B cell (primary cell): ENCODE results near the gene ARHGDIG. TPM values are rescaled to one million over a fixed set of nuclear protein-coding genes. Genes with fewer than 3 reads are reported as not detected.
A peak's percentile ranks its signal among the peaks of the same experiment; 100 is the strongest.

Source experiments
- ATAC-seq: fragments of 200-7000 bp; cut with Tn5 transposase; one replicate; pipeline ENCODE4 v1.10.0; 2021; ENCODE audit warnings: low read depth, mild to moderate bottlenecking, moderate number of reproducible peaks, moderate library complexity
- CTCF ChIA-PET: fragments of 350-600 bp; sonication (Branson Sonifier 250); formaldehyde crosslinking; loops from one replicate; lab custom pipeline; 2021; ENCODE audit warnings: antibody characterized with exemption, inconsistent platforms; lab: Charles Lee
- POLR2A ChIA-PET: fragments of 350-600 bp; sonication (Branson Sonifier 250); formaldehyde crosslinking; loops from one replicate; lab custom pipeline; 2021; ENCODE audit warnings: antibody characterized with exemption; lab: Charles Lee
- DNase-seq: peaks from one replicate; pipeline ENCODE4 v3.0.0; 2013
- H2AFZ ChIP-seq: 2 replicates; pipeline ENCODE4 v1.6.1; 2012; ENCODE audit warnings: mild to moderate bottlenecking, low read depth, low read length; ENCODE audit not compliant: insufficient read depth, poor library complexity, severe bottlenecking
- H3K27ac ChIP-seq, 2 donors: 1 replicate in 1 of 2; 2 replicates in 1 of 2; pipeline ENCODE4 v1.5.1; 2012 to 2013; ENCODE audit warnings: low read length in 2 of 2, mild to moderate bottlenecking in 2 of 2, moderate library complexity in 1 of 2
- H3K27me3 ChIP-seq, 4 experiments: fragments of 200-600 bp in 1 of 4; sonication (generic) in 1 of 4; replicated peaks in 1 of 4; 1 replicate in 2 of 4; 2 replicates in 2 of 4; pipeline versions ENCODE4 v1.6.1 to v1.7.0; 2013 to 2016; ENCODE audit warnings: low read length in 3 of 4, mild to moderate bottlenecking in 2 of 4, mixed read lengths in 1 of 4, moderate library complexity in 1 of 4; ENCODE audit not compliant: insufficient read depth in 4 of 4, control insufficient read depth in 3 of 4; ENCODE audit errors: control extremely low read depth in 1 of 4
- H3K36me3 ChIP-seq, 2 experiments: replicated peaks in 1 of 2; 1 replicate in 1 of 2; 2 replicates in 1 of 2; pipeline versions ENCODE4 v1.6.1 to v1.7.1; 2013; ENCODE audit warnings: low read length in 1 of 2; ENCODE audit not compliant: insufficient read depth in 2 of 2, control insufficient read depth in 1 of 2; ENCODE audit errors: control extremely low read depth in 1 of 2, extremely low read depth in 1 of 2
- H3K4me1 ChIP-seq, 2 donors: fragments of 200-600 bp in 1 of 2; sonication (generic) in 1 of 2; 1 replicate in 1 of 2; 2 replicates in 1 of 2; pipeline versions ENCODE4 v1.5.1 to v1.6.1; 2013 to 2017; ENCODE audit warnings: low read length in 2 of 2; ENCODE audit not compliant: control insufficient read depth in 2 of 2, insufficient read depth in 2 of 2
- H3K4me2 ChIP-seq: replicated peaks from 2 replicates; pipeline ENCODE3; 2012; ENCODE audit warnings: mild to moderate bottlenecking, low read depth, low read length; ENCODE audit not compliant: poor library complexity, severe bottlenecking
- H3K4me3 ChIP-seq, 5 experiments: fragments of 200-600 bp in 1 of 5; sonication (generic) in 1 of 5; 1 replicate in 3 of 5; 2 replicates in 2 of 5; pipeline versions ENCODE4 v1.5.1 to v1.7.0; 2011 to 2016; ENCODE audit warnings: low read length in 4 of 5, mild to moderate bottlenecking in 4 of 5, low read depth in 2 of 5, control low read depth in 1 of 5, moderate library complexity in 1 of 5; ENCODE audit not compliant: insufficient read depth in 1 of 5; ENCODE audit errors: control extremely low read depth in 1 of 5, extremely low read depth in 1 of 5
- H3K79me2 ChIP-seq: fragments of 200-600 bp; sonication (generic); one replicate; pipeline ENCODE4 v1.6.0; 2016; ENCODE audit warnings: low read length; ENCODE audit not compliant: control insufficient read depth, insufficient read depth
- H3K9ac ChIP-seq: fragments of 200-600 bp; sonication (generic); 2 replicates; pipeline ENCODE4 v1.6.1; 2017; ENCODE audit warnings: mild to moderate bottlenecking, low read length, moderate library complexity
- H3K9me3 ChIP-seq, 3 donors: one replicate each; pipeline versions ENCODE4 v1.6.1 to v1.7.1; 2013; ENCODE audit warnings: low read length in 2 of 3; ENCODE audit not compliant: control insufficient read depth in 2 of 3, insufficient read depth in 1 of 3; ENCODE audit errors: control extremely low read depth in 1 of 3
- H4K20me1 ChIP-seq: 2 replicates; pipeline ENCODE4 v1.6.0; 2012; ENCODE audit warnings: mild to moderate bottlenecking, low read length; ENCODE audit not compliant: insufficient read depth, control insufficient read depth, poor library complexity, severe bottlenecking
- H3K27ac Mint-ChIP-seq: one replicate; pipeline ENCODE4 v1.8.0; 2021; ENCODE audit warnings: mixed read lengths
- H3K27me3 Mint-ChIP-seq: one replicate; pipeline ENCODE4 v1.8.0; 2021; ENCODE audit warnings: mixed read lengths
- H3K4me1 Mint-ChIP-seq: one replicate; pipeline ENCODE4 v1.8.0; 2021; ENCODE audit warnings: mixed read lengths
- H3K4me3 Mint-ChIP-seq: one replicate; pipeline ENCODE4 v1.8.0; 2021; ENCODE audit warnings: mixed read lengths
- H3K9me3 Mint-ChIP-seq: one replicate; pipeline ENCODE4 v1.8.0; 2022; ENCODE audit warnings: mixed read lengths; ENCODE audit not compliant: insufficient read depth
- CTCF ChIP-seq: fragments of 200-600 bp; IDR thresholded peaks from one replicate; pipeline ENCODE4 v1.8.0; 2022; ENCODE audit warnings: antibody characterized with exemption, mild to moderate bottlenecking
- EZH2 ChIP-seq: IDR thresholded peaks from 2 replicates; pipeline ENCODE4 v1.6.1; 2012; ENCODE audit warnings: borderline replicate concordance, low read depth, mild to moderate bottlenecking, moderate library complexity, low read length; ENCODE audit not compliant: insufficient read depth, poor library complexity, severe bottlenecking
- WGBS: methylation state at CpG from one replicate; pipeline ENCODE4 v1.1.5; 2013; ENCODE audit warnings: missing lambda C conversion rate; ENCODE audit not compliant: insufficient coverage; 5-methylcytosine and 5-hydroxymethylcytosine counted together
- intact Hi-C: fragments of 100-400 bp; cut with micrococcal nuclease; formaldehyde crosslinking; loops from one replicate; pipeline ENCODE4 v1.10.0; 2022
- polyA plus RNA-seq: library from polyadenylated mRNA; depleted of rRNA; stranded (reverse); fragments of >200 nt; gene quantifications from 2 replicates; pipeline ENCODE4 v1.2.3, GENCODE V29; 2012
- total RNA-seq, 2 donors: library from RNA; stranded (reverse); fragments of 120-200 nt in 1 of 2; gene quantifications; 1 replicate in 1 of 2; 2 replicates in 1 of 2; pipeline versions ENCODE4 v1.2.3 to v1.2.4, GENCODE V29; 2013 to 2022

The ARHGDIG gene
- total and polyA plus RNA-seq, 2 donors (not counting 1 experiment from before 2014, with no cell fraction given) = 0.64 TPM; not detected in 1

- H3K4me1 Mint-ChIP-seq = peaks cover 42% of the 10 kb centered on the region
- Histone ChIP-seq H3K4me3 (peak overlapping the region in 4 of 5 experiments; percentile 33 to 58 (median 41)), H3K36me3 (peaks cover 0 to 2% of the 10 kb centered on the region in 2 experiments), H3K4me1 (peaks cover 22 to 34% of the 10 kb centered on the region in 2 donors), H3K9me3 (no peaks in the 10 kb centered on the region), H3K4me2 (peak overlapping the region; percentile 84), H3K27ac (peak overlapping the region; percentile 59 to 65), H4K20me1 (peaks cover 78% of the 10 kb centered on the region), H3K27me3 (no peaks in the 10 kb centered on the region), H3K79me2 (peaks cover 63% of the 10 kb centered on the region), H2AFZ (no peak overlapping the region), H3K9ac (peak overlapping the region; percentile 54)
- intact Hi-C loops = no loop called here
- CTCF ChIA-PET = no interaction called here
- peak overlapping the region; percentile 61 for H3K27ac Mint-ChIP-seq
- POLR2A ChIA-PET = no interaction called here
- no peaks in the 10 kb centered on the region for H3K9me3 Mint-ChIP-seq
- WGBS = 67% methylated on average over 25 of the region's 28 CpGs
- H3K27me3 Mint-ChIP-seq = no peaks in the 10 kb centered on the region
- ATAC-seq = no peak
- no peak for TF ChIP-seq EZH2
- TF ChIP-seq CTCF = no peak
- DNase-seq = no peak
- peak overlapping the region; percentile 81 for H3K4me3 Mint-ChIP-seq
Observed at GRCh38 chr16:325375-326145, 45.2 kb downstream of the ARHGDIG start.

- H3K27ac Mint-ChIP-seq = no peak overlapping the region
- Histone ChIP-seq H3K27me3 (no peaks in the 10 kb centered on the region), H3K4me1 (peaks cover 5 to 13% of the 10 kb centered on the region in 2 donors), H3K27ac (no peak overlapping the region), H3K4me3 (no peak overlapping the region), H3K36me3 (no peaks in the 10 kb centered on the region), H4K20me1 (peaks cover 80% of the 10 kb centered on the region), H3K9me3 (no peaks in the 10 kb centered on the region), H3K4me2 (no peak overlapping the region), H3K79me2 (peaks cover 89% of the 10 kb centered on the region), H2AFZ (no peak overlapping the region), H3K9ac (no peak overlapping the region)
- ChIA-PET CTCF (no interaction called here), POLR2A (no interaction called here)
- DNase-seq = no peak
- no peak overlapping the region for H3K4me3 Mint-ChIP-seq
- H3K27me3 Mint-ChIP-seq = no peaks in the 10 kb centered on the region
- TF ChIP-seq EZH2 (no peak), CTCF (no peak)
- 100% methylated on average over 2 of the region's 2 CpGs for WGBS
- H3K4me1 Mint-ChIP-seq = peaks cover 38% of the 10 kb centered on the region
- ATAC-seq = no peak
- intact Hi-C loops = no loop called here
- no peaks in the 10 kb centered on the region for H3K9me3 Mint-ChIP-seq
Observed at GRCh38 chr16:330741-331140, 50.4 kb downstream of the ARHGDIG start.
